Esophagus muscularis mucosa (tissue), 4 donors: ENCODE measurements around the gene GMPPB. TPM values are rescaled to one million over a fixed set of nuclear protein-coding genes. Genes with fewer than 3 reads are reported as not detected.

Experiments used
- DNase-seq: peaks from one replicate; pipeline ENCODE4 v3.0.0-alpha.2; 2017; ENCODE audit errors: extremely low spot score
- H3K27ac ChIP-seq, 4 donors: fragments of 200-600 bp; sonication (generic); replicated peaks in 1 of 4; 1 replicate in 3 of 4; 2 replicates in 1 of 4; pipeline ENCODE4 v1.5.1; 2016 to 2019; ENCODE audit warnings: mild to moderate bottlenecking in 1 of 4
- H3K27me3 ChIP-seq, 4 donors: fragments of 200-600 bp; sonication (generic); one replicate each; pipeline versions ENCODE4 v1.5.1 to v1.6.0; 2016 to 2019
- H3K36me3 ChIP-seq, 4 donors: fragments of 200-600 bp; sonication (generic); one replicate each; pipeline ENCODE4 v1.5.1; 2016 to 2019
- H3K4me1 ChIP-seq, 4 donors: fragments of 200-600 bp; sonication (generic); one replicate each; pipeline ENCODE4 v1.5.1; 2016 to 2019
- H3K4me3 ChIP-seq, 4 donors: fragments of 200-600 bp; sonication (generic); 1 replicate in 2 of 4; 2 replicates in 2 of 4; pipeline ENCODE4 v1.5.1; 2016 to 2019; ENCODE audit warnings: mild to moderate bottlenecking in 4 of 4, moderate library complexity in 1 of 4
- H3K9me3 ChIP-seq, 4 donors: fragments of 200-600 bp; sonication (generic); 1 replicate in 3 of 4; 2 replicates in 1 of 4; pipeline ENCODE4 v1.5.1; 2016 to 2019
- EP300 ChIP-seq: sonication (generic); formaldehyde crosslinking; IDR thresholded peaks from one replicate; pipeline ENCODE4 v1.6.1; 2017; ENCODE audit warnings: antibody characterized with exemption
- POLR2A ChIP-seq: fragments of 450-650 bp; IDR thresholded peaks from one replicate; pipeline ENCODE4 v1.6.1; 2017; ENCODE audit warnings: antibody characterized with exemption, moderate library complexity, mild to moderate bottlenecking, low read depth
- POLR2AphosphoS5 ChIP-seq, 2 donors: sonication (generic); formaldehyde crosslinking; IDR thresholded peaks; one replicate each; pipeline ENCODE4 v1.6.1; 2017; ENCODE audit warnings: antibody characterized with exemption in 2 of 2
- WGBS: methylation state at CpG from one replicate; pipeline ENCODE4 v1.1.5; 2018; 5-methylcytosine and 5-hydroxymethylcytosine counted together
- intact Hi-C: fragments of 100-400 bp; cut with DNase I; formaldehyde crosslinking; loops from one replicate; pipeline ENCODE4 v1.15.1; 2023
- total RNA-seq, 4 donors: library from RNA; depleted of rRNA; stranded (reverse); fragments of >200 nt; gene quantifications; one replicate each; pipeline versions ENCODE4 v1.1.0 to v1.2.1, GENCODE V29; 2016
- TF ChIP-seq, protein P1 (sequence below), 3 experiments: fragments of 200-600 bp in 2 of 3; fragments of 450-650 bp in 1 of 3; sonication (generic) in 2 of 3; IDR thresholded peaks; one replicate each; pipeline ENCODE4 v1.5.1; 2017 to 2019; ENCODE audit warnings: antibody characterized with exemption in 3 of 3, mild to moderate bottlenecking in 2 of 3, moderate library complexity in 1 of 3

Gene GMPPB
- total RNA-seq, 4 donors from 2014 or later = 12.0 to 18.9 (median 17.6) TPM

- TF ChIP-seq POLR2A (no peak), POLR2AphosphoS5 (IDR thresholded peaks at IDR 0.05) (no peak), EP300 (no peak)
- TF ChIP-seq, protein P1, sequence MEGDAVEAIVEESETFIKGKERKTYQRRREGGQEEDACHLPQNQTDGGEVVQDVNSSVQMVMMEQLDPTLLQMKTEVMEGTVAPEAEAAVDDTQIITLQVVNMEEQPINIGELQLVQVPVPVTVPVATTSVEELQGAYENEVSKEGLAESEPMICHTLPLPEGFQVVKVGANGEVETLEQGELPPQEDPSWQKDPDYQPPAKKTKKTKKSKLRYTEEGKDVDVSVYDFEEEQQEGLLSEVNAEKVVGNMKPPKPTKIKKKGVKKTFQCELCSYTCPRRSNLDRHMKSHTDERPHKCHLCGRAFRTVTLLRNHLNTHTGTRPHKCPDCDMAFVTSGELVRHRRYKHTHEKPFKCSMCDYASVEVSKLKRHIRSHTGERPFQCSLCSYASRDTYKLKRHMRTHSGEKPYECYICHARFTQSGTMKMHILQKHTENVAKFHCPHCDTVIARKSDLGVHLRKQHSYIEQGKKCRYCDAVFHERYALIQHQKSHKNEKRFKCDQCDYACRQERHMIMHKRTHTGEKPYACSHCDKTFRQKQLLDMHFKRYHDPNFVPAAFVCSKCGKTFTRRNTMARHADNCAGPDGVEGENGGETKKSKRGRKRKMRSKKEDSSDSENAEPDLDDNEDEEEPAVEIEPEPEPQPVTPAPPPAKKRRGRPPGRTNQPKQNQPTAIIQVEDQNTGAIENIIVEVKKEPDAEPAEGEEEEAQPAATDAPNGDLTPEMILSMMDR (IDR thresholded peaks at IDR 0.05) = no peak
- H3K4me1 ChIP-seq = peaks cover 16 to 27% (median 25%) of the 10 kb centered on the region in 4 donors
- H3K9me3 ChIP-seq = no peaks in the 10 kb centered on the region
- no peak for DNase-seq
- H3K4me3 ChIP-seq = no peak overlapping the region
- no peaks in the 10 kb centered on the region for H3K27me3 ChIP-seq
- no peak overlapping the region for H3K27ac ChIP-seq
- intact Hi-C loops = no loop called here
- peaks cover 6 to 70% (median 55%) of the 10 kb centered on the region in 4 donors for H3K36me3 ChIP-seq
- WGBS = 94% methylated on average over 3 of the region's 7 CpGs
Measured at GRCh38 chr3:49716169-49716568, 7.6 kb downstream of the GMPPB start.

DNA sequence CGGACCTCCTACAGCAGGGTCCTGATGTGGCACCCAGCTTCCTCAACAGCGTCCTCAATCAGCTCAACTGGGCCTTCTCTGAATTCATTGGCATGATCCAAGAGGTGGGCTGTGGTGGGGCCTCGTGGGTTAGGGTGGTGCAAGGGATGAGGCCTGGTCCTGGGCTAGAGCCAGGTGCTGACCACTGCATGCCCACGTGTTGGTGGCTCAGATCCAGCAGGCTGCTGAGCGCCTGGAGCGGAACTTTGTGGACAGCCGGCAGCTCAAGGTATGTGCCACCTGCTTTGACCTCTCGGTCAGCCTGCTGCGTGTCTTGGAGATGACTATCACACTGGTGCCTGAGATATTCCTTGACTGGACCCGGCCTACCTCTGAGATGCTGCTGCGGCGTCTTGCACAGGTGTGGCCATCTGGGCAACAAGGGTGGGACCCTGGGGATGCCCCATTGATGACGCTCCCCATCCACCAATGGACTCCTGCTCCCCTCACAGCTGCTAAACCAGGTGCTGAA is 8.1 kb downstream of the GMPPB start:
- H3K36me3 ChIP-seq = peaks cover 6 to 70% (median 51%) of the 10 kb centered on the region in 4 donors
- TF ChIP-seq EP300 (no peak), POLR2AphosphoS5 (IDR thresholded peaks at IDR 0.05) (no peak), POLR2A (no peak)
- TF ChIP-seq, protein P1 (IDR thresholded peaks at IDR 0.05) = no peak
- 95% methylated on average over 9 of the region's 13 CpGs for WGBS
- H3K4me3 ChIP-seq = no peak overlapping the region
- H3K4me1 ChIP-seq = peaks cover 16 to 26% (median 25%) of the 10 kb centered on the region in 4 donors
- H3K27me3 ChIP-seq = no peaks in the 10 kb centered on the region
- intact Hi-C loops = no loop called here
- no peak for DNase-seq
- no peaks in the 10 kb centered on the region for H3K9me3 ChIP-seq
- no peak overlapping the region for H3K27ac ChIP-seq

DNA sequence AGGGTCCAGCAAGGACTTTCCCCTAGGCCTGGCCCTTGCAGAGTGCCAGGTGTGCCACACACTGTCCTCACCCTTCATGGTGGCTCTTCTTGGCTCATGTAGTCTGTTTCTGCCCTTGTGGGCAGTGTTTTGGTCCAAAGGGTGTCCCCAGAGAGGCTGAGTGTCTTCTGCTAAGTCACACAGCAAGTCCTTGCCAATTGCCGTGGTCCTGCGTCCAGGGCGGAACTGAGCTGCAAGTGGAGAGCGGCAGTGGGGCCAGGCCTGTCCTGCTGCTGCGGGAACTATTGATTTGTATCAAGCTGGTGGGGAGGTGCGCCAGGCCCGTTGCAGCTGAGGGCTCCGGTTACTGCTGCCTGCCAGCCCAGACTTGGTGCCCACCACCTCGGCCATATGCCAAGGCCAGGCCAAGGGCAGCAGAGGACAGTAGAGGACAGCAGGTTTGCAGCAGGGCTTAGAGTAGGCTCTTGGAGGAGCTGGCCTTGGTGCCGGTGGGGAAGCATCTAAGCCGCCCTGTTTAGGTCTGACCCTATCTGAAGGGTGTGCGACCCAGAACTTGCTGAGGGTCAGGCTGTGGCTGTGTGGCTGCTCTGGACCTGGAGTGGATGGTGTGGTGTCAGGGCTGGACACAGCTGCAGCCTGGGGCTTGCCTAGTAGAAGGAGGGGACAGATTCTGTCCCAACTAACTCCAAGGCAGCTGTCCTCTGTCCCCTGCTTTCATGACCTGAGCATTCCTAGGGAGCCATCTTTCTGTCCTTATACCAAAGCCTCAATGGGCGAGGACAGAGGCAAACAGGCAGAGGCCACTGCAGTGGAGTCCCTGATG is 8.8 kb downstream of the GMPPB start:
- H3K9me3 ChIP-seq = no peaks in the 10 kb centered on the region
- DNase-seq = no peak
- no peak overlapping the region for H3K27ac ChIP-seq
- H3K36me3 ChIP-seq = peaks cover 6 to 70% (median 47%) of the 10 kb centered on the region in 4 donors
- intact Hi-C loops = no loop called here
- TF ChIP-seq POLR2A (no peak), EP300 (no peak), POLR2AphosphoS5 (IDR thresholded peaks at IDR 0.05) (no peak)
- TF ChIP-seq, protein P1 (IDR thresholded peaks at IDR 0.05) = no peak
- no peaks in the 10 kb centered on the region for H3K27me3 ChIP-seq
- WGBS = 97% methylated on average over 6 of the region's 13 CpGs
- no peak overlapping the region for H3K4me3 ChIP-seq
- peaks cover 13 to 19% (median 18%) of the 10 kb centered on the region in 4 donors for H3K4me1 ChIP-seq

GRCh38 chr3:49713336-49714105 is 10.2 kb downstream of the GMPPB start:
- intact Hi-C loops = no loop called here
- Histone ChIP-seq H3K27ac (no peak overlapping the region), H3K27me3 (no peaks in the 10 kb centered on the region), H3K36me3 (peaks cover 6 to 80% (median 47%) of the 10 kb centered on the region in 4 donors), H3K4me3 (no peak overlapping the region), H3K4me1 (peaks cover 2 to 7% (median 5%) of the 10 kb centered on the region in 4 donors), H3K9me3 (no peaks in the 10 kb centered on the region)
- TF ChIP-seq POLR2AphosphoS5 (IDR thresholded peaks at IDR 0.05) (no peak), EP300 (no peak), POLR2A (no peak)
- TF ChIP-seq, protein P1 (IDR thresholded peaks at IDR 0.05) = no peak
- DNase-seq = no peak
- WGBS = 97% methylated on average over 9 of the region's 25 CpGs
